Amniotic stem cell (primary cell): ENCODE data around the gene HNRNPA3.
A peak's percentile ranks its signal among the peaks of the same experiment; 100 is the strongest.
"Not testable (repeated sequence)": the region's sequence is repeated elsewhere in the genome, so short reads cannot be mapped to it uniquely, and the experiment has no call there.

Source experiments
- DNase-seq: peaks from one replicate; lab custom pipeline; 2025; lab: John Stamatoyannopoulos, UW

The HNRNPA3 gene

GRCh38 chr2:177212106-177212890 lies at the start of gene HNRNPA3:
TSS of gene HNRNPA3 (plus strand) at chr2:177212794. CDS start at chr2:177212800, 6 bp downstream.
- peak; percentile 92 for DNase-seq

- no peak for DNase-seq
These were observed 48.5 kb upstream of the HNRNPA3 start for GRCh38 chr2:177164131-177164530.

- DNase-seq, result peak; percentile 46
These were observed 48.0 kb upstream of the HNRNPA3 start for GRCh38 chr2:177164584-177165052.

GRCh38 chr2:177165061-177165583 lies 47.5 kb upstream of the HNRNPA3 start:
- DNase-seq, result no peak

GRCh38 chr2:177165721-177166711 lies 46.6 kb upstream of the HNRNPA3 start:
- DNase-seq, result no peak

- no peak for DNase-seq
These were observed 42.6 kb upstream of the HNRNPA3 start for GRCh38 chr2:177169810-177170514.

GRCh38 chr2:177171418-177171865 lies 41.2 kb upstream of the HNRNPA3 start:
- DNase-seq, result no peak

- no peak for DNase-seq
These were observed 40.3 kb upstream of the HNRNPA3 start for GRCh38 chr2:177172034-177172880.

- DNase-seq, result no peak
These were observed 38.1 kb upstream of the HNRNPA3 start for GRCh38 chr2:177174486-177174885.

- DNase-seq, result no peak
These were observed 36.5 kb upstream of the HNRNPA3 start for GRCh38 chr2:177175917-177176668.

GRCh38 chr2:177178797-177179196 lies 33.8 kb upstream of the HNRNPA3 start:
- no peak for DNase-seq

- DNase-seq, result no peak
These were observed 33.4 kb upstream of the HNRNPA3 start for GRCh38 chr2:177179227-177179626.

- not testable (repeated sequence) for DNase-seq
These were observed 32.9 kb upstream of the HNRNPA3 start for GRCh38 chr2:177179671-177180070.

- no peak for DNase-seq
These were observed 32.2 kb upstream of the HNRNPA3 start for GRCh38 chr2:177180269-177181000.

GRCh38 chr2:177183860-177184259 lies 28.7 kb upstream of the HNRNPA3 start:
- DNase-seq, result no peak

- no peak for DNase-seq
These were observed 28.0 kb upstream of the HNRNPA3 start for GRCh38 chr2:177184606-177185005.

GRCh38 chr2:177186038-177186437 lies 26.6 kb upstream of the HNRNPA3 start:
- DNase-seq, result not testable (repeated sequence)

- DNase-seq, result no peak
These were observed 24.8 kb upstream of the HNRNPA3 start for GRCh38 chr2:177187631-177188312.
